Measurements from ENCODE around the gene ITGAE. TPM values are rescaled to one million over a fixed set of nuclear protein-coding genes. Genes with fewer than 3 reads are reported as not detected.
"Not testable (repeated sequence)": the region's sequence is repeated elsewhere in the genome, so short reads cannot be mapped to it uniquely, and the experiment has no call there.

The ITGAE gene
- total RNA-seq, 1 donor, result 37.1 TPM

DNA sequence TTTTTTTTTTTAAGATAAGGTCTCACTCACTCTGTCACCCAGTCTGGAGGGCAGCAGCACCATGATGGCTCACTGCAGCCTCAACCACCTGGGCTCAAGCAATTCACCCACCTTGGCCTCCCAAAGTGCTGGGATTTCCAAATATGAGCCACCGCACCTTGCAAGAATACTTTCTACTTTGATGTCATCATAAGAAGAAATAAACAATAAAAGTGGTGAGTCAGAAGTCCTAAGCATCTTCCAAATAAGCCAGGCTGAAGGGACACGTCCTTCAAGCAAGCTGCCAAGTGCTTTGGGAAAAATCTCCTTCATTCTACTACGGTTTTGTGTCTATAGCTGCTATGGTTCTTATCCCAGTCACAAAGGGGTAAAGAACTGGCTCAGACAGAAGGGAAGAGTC, 57.0 kb downstream of the ITGAE start:
- TF ChIP-seq CTCF (IDR thresholded peaks at IDR 0.05; ENCODE audit: insufficient read depth, low read depth, low read length), result no peak
- no peak overlapping the region for H3K4me3 ChIP-seq (ENCODE audit: low read depth, low read length)
- no peak for DNase-seq (ENCODE audit: low read depth)

DNA sequence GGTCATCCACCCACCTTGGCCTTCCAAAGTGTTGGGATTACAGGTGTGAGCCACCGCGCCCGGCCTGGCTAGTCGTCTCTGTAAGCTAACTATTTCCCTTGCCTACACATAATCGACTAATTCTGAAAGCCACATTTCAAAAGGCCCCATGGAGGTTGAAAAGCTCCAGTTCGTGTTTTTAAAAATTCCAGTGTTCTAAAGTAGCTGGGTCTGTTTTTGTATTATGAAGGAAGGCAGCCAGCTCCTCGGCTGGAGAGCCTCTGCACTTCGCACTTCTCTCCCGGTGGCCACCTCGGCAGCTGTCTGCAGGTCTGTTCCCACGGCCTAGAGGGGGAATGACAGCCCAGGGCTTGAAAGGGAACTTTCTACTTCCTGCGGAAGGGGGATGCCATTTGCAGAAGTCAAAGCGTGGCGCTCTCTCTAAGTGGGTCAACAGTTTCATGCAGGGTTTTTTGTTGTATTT, 60.3 kb downstream of the ITGAE start:
- DNase-seq (ENCODE audit: low read depth), result no peak
- no peak for TF ChIP-seq CTCF (IDR thresholded peaks at IDR 0.05; ENCODE audit: insufficient read depth, low read depth, low read length)
- H3K4me3 ChIP-seq (ENCODE audit: low read depth, low read length), result no peak overlapping the region

- H3K4me3 ChIP-seq (ENCODE audit: low read depth, low read length), result no peak overlapping the region
- no peak for DNase-seq (ENCODE audit: low read depth)
- TF ChIP-seq CTCF (IDR thresholded peaks at IDR 0.05; ENCODE audit: insufficient read depth, low read depth, low read length), result no peak
Measured at GRCh38 chr17:3739422-3740124, 61.4 kb downstream of the ITGAE start.

GRCh38 chr17:3738562-3739295, 62.3 kb downstream of the ITGAE start:
- TF ChIP-seq CTCF (IDR thresholded peaks at IDR 0.05; ENCODE audit: insufficient read depth, low read depth, low read length), result no peak
- no peak overlapping the region for H3K4me3 ChIP-seq (ENCODE audit: low read depth, low read length)
- DNase-seq (ENCODE audit: low read depth), result no peak

GRCh38 chr17:3735515-3735914, 65.5 kb downstream of the ITGAE start:
- TF ChIP-seq CTCF (IDR thresholded peaks at IDR 0.05; ENCODE audit: insufficient read depth, low read depth, low read length), result no peak
- peak; percentile 69 for DNase-seq (ENCODE audit: low read depth)

DNA sequence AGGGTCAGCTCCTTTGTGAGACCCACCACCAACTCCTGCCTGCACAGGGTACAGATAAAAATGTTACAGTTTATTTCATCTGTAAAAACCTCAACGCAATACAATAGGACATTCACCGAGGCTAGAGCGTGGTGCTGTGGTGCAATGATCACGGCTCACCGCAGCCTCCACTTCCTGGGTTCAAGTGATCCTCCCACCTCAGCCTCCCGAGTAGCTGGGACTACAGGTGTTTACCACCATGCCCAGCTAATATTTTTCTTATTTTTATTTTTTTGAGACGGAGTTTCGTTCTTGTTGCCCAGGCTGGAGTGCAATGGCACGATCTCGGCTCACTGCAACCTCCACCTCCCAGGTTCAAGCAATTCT, 66.1 kb downstream of the ITGAE start:
- not testable (repeated sequence) for DNase-seq (ENCODE audit: low read depth); H3K4me3 ChIP-seq (ENCODE audit: low read depth, low read length)

More at GRCh38 chr17:3735515-3735914, 65.5 kb downstream of the ITGAE start:
- no peak overlapping the region for H3K4me3 ChIP-seq (ENCODE audit: low read depth, low read length)

DNA sequence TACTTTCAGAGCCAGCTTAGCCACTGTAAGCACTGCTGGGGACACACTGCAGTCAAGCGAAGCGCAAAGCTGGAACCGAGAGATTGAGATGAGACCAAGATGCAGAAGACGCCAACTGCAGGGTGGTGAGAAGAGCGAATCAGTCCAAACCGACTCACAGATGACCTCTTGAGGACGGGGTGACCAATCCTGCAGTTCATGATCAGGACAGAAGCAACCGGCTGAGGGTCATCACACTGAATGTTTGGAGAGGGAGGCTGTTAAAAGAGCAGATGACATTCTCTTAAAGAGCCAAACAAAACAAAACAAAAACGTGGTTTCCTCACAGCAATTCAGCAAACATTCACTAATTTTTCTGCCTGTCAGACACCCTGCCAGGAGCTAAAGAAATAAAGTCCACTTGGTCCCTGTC, 68.8 kb downstream of the ITGAE start:
- peak; percentile 56 for DNase-seq (ENCODE audit: low read depth)
- no peak overlapping the region for H3K4me3 ChIP-seq (ENCODE audit: low read depth, low read length)
- no peak for TF ChIP-seq CTCF (IDR thresholded peaks at IDR 0.05; ENCODE audit: insufficient read depth, low read depth, low read length)
